HG02623 (cell line): ENCODE measurements around the gene SELPLG.
A peak's percentile ranks its signal among the peaks of the same experiment; 100 is the strongest.
"Not testable (repeated sequence)": the region's sequence is repeated elsewhere in the genome, so short reads cannot be mapped to it uniquely, and the experiment has no call there.

Experiments used
- ATAC-seq: cut with Tn5 transposase; IDR thresholded peaks from one replicate; pipeline ENCODE4 v1.9.1; 2021; ENCODE audit warnings: moderate library complexity; ENCODE audit not compliant: unreplicated experiment

The SELPLG gene, protein sequence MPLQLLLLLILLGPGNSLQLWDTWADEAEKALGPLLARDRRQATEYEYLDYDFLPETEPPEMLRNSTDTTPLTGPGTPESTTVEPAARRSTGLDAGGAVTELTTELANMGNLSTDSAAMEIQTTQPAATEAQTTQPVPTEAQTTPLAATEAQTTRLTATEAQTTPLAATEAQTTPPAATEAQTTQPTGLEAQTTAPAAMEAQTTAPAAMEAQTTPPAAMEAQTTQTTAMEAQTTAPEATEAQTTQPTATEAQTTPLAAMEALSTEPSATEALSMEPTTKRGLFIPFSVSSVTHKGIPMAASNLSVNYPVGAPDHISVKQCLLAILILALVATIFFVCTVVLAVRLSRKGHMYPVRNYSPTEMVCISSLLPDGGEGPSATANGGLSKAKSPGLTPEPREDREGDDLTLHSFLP

DNA sequence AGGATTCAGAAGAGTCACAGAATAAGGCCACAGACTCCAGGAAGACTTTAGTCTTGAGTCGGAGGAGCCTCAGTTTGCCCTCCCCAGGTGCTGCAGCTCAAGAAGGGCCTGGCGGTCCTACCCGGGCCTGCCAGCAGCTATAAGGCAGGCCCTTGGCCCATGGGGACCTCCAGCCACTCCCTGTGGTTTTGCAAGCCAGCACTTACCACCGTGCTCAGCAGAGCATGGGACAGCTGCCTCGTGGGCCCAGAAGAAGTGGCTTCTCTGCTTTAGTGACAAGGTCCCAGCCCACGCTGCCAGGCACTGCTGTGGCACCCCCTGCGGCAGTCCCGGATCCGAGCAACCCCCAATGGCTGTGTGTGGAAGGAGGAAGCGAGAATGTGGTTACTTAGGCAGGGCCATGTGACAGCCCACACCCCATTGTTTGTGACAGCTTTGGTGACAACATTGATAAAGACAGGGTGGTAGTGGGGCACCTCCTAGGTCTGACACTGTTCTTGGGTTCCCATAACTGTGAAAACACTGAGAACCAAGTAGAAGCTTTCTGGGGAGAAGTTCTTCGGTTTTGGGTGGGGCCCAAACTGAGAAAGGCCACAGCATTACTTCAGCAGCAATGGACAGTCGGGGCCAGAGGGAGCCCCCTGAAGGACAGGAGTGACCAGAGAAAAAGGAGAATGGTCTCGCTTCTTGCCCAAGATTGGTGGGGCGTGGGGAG, at the start of gene SELPLG:
Gene SELPLG (minus strand): TSS at position 361 of the 715 bp plus-strand sequence. CDS start 9,587 bp downstream, outside the sequence.
- ATAC-seq: peak; percentile 56

DNA sequence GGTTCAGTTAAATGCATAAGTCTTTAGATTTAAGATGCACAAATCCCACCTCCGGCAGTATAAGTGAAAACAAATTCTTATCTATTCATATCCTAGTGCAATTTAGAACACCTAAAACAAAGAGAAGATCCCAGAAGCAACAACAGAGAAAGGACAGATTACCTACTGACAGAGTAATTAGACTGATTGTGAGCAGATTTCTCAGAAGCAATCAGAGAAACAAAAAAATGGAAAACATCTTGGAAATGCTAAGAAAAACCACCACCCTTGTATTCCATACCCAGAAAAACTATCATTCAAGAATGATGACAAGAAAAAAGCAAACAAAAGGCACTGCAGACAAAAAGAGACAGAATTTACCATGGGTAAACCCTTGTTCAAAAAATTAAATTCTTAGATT, 47.6 kb upstream of the SELPLG start:
- ATAC-seq: no peak

DNA sequence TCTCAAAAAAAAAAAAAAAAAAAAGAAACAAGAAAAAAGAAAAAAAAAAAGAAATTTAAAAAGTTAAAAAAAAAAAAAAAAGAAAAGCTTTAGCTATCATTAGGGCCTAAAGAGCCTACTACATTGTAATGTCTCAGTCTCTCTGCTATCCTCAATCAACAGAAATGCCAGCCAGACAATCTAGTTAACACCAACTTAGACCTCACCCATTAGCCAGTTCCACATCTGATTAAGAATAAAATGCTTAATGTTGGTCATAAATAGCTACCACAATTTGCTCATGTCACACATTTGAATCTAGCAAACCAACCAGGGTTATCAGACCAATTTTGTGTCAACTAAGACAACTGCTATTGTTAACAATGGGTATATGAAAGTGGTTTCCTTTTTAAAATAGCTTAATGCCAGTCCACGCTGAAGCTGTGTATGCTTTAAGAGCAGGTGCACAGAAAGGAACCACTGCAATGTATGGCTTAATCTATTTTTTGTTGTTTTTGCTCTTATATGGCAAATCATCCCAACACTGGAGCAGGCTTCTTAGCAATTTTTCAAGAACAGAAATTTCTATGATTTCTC, 45.5 kb upstream of the SELPLG start:
- ATAC-seq: no peak

DNA sequence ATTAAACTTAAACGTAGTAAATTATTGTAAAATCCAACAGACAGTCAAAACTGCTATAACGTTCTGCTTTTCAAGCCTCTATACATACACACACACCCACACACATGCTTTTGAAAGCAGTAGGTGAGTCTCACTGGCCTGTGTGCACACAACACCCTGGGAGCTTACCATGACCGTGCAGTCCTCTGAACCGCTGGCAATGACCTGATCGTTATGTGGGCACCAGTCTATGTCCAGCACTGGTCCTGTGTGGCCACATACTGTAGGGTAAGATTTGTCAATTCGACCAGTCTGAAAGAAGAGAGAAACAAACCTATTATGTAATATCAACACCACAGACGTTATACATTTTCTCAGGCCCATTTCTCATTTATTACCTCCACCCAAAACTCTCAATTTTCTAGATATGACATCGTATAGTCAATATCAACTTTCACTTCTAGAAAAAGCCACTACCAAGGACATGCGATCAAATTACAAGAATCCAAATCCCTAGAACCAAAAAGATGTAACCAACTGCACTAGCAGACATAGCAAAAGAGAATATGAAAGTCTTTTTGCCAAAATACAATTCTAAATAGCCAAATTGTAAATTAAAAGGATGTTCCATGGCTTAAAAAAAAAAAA, 44.5 kb upstream of the SELPLG start:
- ATAC-seq: no peak

DNA sequence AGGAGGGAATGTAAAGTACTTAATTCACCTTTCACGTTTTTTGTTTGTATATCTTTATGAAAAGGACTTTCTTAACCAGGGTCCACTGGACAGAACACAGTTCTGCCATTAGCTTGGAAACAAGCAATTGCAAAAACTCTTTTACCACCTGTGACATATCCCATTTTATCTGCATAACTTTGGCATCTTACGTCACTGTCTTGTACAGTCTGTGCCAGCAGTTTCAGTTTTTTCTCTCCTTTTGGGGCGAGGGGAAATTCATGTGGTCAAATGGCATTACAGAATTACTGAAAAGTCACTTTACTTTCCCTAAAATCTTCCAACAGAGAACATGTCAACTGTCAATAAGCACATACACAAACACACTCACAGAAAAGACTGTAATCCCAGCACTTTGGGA, 43.7 kb upstream of the SELPLG start:
- no peak for ATAC-seq

DNA sequence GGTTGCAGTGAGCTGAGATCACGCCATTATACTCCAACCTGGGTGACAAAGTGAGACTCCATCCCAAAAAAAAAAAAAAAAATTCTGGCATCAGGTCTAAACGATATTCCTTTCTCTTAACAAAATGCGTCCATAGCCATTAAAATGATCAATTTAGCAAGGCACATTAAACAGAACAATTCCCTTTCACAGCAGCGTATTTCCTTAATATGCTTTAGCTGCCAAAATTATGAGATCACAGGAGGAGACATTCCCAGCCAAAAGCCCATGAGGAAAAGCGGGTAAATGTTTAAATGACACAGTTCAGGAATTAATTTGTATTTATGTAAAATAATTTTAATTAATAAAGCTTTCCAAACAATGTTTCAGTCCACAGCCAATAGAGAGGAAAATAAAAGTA, 43.0 kb upstream of the SELPLG start:
- ATAC-seq: no peak

DNA sequence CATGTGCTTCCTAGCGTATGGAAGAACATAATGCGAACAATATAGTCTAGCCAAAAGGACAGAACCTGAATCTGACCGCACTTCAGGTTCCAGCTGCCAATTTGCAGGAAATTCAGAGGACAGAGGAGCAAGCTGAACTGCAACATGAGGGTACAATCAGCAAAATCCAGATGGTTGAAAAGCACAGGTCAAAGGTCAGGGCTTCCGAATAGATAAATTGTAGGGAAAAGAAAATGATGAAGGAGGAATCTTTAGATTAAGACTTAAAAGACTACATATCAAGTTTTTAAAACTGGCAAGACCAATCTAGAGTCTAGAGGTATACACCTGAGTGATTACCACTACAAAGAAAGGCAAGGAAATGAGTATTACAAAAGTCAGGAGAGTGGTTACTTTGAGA, 42.1 kb upstream of the SELPLG start:
- ATAC-seq: no peak

DNA sequence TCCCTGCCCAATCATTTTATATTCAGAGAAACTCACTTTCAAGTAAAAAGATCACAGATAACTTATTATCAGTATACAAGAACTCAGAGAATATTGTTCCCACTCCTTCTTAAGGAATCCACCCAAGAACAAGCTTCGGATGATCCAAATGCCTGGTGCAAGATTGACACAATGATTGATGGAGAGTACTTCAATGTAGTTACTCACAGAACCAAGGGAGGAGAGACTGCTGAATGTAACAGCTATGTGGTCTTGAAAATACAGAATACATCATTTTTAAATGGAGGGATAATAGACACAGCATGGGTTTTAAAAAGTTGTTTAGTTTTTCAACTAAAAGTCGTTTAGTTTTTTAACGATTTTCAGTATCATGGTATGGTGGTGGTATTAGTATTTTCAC, 38.4 kb upstream of the SELPLG start:
- no peak for ATAC-seq

DNA sequence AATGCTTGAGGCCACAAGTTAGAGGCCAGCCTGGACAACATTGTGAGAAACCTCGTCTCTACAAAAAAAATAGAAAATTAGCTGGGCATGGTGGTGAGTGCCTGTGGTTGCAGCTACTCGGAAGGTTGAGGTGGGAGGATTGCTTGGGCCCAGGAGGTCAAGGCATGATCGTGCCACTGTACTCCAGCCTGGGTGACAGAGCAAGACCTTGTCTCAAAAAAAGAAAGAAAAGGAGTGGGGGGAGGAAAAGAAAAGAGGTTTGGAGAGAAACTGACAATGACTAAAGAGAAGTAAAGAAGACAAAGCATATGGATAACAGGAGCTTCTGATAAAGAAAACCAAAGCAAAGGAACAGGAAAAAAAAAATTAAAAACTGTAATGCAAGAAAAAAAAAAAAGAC, 37.4 kb upstream of the SELPLG start:
- ATAC-seq: no peak

DNA sequence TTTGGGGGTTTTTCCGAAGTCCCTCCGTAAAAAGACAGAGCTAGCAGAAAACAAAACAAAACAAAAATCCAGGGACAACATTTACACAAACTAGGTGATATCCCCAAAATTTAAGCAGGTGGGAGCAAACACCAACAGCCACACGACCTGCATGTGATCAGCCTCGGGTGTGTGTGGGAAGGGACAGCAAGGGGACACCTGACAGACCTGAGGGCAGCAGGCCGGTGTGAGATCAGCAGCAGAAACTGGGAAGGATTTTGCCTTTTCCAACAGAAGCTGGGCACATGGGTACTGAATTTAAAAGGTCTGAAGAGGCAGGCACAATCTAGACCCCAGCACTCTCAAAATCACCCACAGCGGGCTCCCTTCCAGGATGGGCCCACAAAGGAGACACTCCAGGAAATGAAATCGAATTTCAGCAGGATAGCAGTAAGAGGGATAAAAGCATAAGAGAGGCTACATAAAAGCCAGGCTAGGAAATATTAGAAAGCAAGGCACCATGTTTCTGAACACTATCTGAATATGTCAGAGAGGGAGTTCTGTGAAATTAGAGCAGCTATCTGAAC, 36.5 kb upstream of the SELPLG start:
- ATAC-seq: no peak

DNA sequence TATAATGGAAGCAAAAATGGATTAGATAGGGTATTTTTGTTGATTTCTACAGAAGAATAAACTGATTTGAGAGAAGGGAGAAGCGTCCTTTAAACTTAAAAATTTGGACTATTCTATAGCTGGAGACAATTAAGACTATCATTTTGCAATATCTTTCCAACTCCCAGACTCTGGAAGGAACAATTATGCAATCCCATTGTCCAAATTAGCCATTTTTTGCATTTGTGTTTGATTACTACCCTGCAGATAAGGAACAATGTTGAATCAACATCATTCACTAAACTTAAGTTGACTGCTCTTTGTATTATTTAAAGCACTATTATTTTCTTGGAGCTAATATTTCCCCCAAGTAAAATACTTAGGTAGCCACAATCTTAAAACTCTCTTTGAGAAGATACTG, 34.8 kb upstream of the SELPLG start:
- ATAC-seq: no peak

DNA sequence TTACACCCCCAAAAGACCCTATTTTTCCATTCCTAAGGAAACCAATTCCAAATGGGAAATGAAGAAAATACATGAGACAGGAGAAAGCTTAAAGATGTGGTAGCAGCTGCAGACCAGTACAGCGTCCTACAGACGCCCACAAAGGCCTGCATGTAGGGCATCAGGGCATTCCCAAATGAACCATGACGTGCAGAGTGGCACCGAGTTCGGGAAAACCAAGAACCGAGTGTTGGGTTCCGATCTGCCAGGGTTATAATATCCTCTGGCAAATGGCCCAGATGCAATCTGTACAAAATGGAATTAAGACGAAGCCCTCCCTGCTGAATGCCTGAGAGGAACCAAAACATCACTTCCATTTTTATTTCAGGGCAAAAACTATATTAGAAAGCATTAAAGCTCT, 34.4 kb upstream of the SELPLG start:
- ATAC-seq: no peak

DNA sequence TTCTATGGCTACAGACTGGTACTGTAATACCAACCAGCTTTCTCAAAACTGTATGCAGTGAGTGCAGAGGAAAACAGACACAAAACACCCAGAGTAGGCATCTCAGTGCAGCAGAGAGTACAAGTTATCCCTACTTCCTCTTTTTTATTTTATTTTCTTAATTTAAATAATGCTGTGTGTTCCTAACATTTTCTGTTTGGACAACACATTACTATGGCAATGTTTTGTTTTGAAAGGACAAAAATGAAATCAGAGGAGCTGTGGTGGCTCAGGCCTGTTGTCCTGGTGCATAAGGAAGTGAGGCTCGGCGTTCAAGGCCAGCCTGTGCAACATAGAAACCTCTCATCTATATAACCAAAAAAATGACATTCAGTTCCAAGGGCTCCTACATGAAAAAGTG, 33.7 kb upstream of the SELPLG start:
- no peak for ATAC-seq

DNA sequence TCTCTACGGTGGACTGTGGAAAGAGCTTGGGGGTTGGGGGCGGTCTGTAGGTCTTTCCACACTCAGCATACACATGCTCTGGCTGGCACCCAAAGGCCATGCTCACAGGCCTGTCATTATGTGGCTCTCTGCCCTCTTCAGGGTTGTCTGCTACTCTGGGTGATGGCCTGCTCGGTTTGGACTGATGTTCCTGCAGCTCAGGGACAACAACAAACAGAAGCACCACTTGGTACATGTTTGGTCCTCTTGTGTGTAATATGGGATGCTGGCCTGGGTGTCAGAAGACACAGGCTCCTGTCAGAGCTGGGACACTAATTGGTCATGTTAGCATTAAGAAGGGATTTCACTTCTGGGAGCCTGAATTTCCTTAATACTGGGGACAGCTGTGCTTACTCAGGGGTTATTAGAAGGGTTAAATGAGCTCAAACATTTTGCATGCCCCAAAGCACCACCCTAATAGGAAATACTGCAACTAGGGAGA, 32.7 kb upstream of the SELPLG start:
- ATAC-seq: no peak

DNA sequence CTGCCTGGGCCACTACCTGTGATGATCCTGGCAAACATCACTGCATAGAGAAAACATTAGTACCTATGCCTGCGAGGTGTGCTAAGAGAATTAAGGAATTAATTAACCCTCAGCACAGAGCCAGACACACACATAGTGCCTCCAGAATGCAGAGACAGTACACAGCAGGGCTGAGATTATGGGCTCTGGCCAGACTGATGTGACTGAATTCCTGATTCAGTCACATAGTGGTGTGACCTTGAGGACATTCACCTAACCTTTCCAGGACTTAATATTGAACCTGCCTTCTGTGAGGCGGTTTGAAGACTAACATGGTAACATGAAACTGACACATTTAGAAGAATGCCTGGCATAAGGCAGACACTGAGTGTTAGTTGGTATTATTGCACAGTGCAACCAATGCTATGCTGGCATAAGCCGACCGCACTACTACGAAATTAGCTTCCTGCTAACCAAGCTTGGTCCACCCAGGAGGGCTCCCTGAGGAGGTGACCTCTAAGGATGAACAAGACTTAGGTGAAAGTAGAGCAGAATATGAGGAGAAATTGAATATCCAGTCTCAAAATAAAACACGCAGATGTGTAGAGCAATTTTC, 32.0 kb upstream of the SELPLG start:
- no peak for ATAC-seq

DNA sequence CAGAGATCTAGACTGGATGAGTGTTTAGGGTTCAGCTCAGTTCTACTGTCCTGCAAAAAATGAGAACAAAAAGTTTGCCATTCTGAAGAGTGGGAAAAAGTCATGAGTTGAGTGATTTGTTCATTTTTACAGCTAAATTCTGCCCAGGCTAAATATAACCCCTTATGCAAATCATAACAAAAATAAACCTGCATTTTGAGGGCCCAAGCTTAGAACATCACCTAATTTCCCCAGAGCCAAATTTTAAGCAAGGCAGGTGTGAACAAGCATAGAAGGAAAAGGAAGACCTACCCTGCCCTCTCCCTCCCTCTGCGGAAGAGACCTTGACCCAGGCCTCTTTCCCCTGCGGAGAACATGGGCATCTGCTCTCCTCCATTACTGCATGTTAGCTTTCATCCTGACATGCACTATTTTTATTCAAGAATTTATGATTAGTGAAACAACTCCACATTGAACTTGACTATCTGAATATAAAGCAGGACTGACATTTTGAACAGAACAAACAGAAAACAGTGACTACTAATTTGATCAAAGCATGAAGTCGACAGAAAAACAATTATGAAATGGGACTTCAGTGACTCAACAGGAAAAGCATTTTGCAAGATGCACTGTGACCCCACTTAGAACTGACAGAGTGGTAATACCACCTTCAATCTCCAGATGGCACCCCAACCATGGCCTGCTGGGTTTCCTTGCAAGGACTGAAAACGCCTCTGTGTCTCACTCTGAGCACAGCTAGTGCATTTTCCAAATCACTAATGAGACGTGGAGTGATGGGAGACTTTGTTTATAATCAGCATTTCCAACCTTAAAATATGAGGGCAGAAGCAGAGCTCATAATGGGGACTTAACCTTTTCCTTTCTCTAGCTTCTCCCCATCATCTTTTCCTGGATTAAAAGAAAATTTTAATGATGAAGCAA, 30.9 kb upstream of the SELPLG start:
- peak; percentile 71 for ATAC-seq

DNA sequence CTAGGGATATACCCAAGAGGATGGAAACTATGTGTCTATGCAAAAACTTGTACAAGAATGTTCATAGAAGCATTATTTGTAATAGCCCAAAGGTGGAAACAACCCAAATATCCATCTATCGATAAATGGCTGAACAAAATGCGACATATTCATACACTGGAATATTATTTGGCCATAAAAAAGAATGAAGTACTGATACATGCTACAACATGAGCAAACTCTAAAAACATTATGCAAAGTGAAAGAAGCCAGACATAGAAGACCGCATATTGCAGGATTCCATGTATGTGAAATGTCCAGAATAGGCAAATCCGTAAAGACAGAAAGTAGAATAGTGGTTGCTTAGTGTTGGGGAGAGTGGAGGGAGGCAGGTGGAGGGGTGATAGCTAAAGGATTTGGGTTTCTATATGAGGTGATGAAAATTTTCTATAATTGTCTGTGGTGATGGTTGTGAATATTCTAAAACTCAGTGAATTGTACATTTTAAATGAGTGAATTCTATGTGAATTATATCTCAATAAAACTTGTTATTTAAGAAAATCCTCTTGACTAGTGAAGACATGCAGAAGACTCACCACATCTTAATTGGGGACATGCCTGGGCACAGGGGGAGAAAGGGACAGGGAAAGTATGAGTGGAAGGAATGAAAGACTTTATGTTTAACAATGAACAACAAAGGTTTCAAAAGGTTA, 29.8 kb upstream of the SELPLG start:
- ATAC-seq: no peak

DNA sequence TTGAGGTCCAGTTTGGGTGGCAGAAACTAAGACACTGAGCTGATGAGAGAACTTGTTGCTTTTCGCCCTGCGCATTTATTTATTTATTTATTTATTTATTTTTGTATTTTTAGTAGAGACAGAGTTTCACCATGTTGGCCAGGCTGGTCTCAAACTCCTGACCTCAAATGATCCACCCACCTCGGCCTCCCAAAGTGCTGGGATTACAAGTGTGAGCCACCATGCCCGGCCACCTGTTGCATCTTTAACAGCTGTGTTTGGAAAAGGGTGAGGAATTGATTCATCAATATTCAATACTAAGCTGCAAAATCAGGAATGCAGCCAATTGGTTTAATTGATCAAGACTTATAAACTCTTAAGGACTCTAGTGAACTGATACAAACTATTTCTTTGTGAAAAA, 24.4 kb upstream of the SELPLG start:
- not testable (repeated sequence) for ATAC-seq

DNA sequence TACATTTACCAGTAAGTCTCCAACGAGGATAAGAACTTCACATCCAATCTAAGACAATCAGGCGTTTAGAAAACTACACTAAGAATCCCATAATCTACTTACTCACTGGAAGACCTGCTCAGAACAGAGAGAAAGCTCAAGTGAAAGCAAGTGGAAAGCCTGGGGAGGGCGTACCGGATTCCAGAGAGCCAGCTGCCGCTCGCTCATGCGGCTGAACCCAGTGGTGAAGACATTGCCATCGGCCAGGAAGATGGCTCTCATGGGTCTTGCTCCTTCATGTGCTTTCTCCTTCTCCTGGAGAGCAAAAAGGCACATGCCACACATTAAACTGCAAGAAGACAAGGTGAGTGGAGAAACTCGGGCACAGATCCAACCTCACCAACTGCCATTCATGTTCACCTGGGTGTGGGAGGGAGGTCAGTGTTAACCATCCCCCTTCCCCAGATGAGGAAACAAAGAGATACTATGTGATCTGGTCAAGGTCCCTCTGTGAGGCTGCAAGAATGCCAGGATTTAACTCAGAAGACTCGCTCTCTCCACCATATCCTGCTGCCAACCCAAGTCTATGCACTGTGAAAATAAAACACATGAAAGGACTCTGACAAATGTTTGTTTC, 23.5 kb upstream of the SELPLG start:
- no peak for ATAC-seq
